Endothelial cell of umbilical vein (primary cell): Measurements from ENCODE around the gene CCDC57. TPM values are rescaled to one million over a fixed set of nuclear protein-coding genes. Genes with fewer than 3 reads are reported as not detected.

Source experiments
- BruUV-seq: library from RNA; stranded (reverse); fragments of 400-500 nt; replicated peaks from 2 replicates; lab custom pipeline; 2021; lab: Mats Ljungman, UMichigan
- CTCF ChIA-PET: fragments of 300-600, 350-600 bp; sonication (Branson Sonifier 250); formaldehyde crosslinking; loops from one replicate; lab custom pipeline; 2021; ENCODE audit warnings: antibody characterized with exemption, inconsistent platforms; lab: Charles Lee
- POLR2A ChIA-PET: fragments of 300-600, 350-600 bp; sonication (Branson Sonifier 250); formaldehyde crosslinking; loops from one replicate; lab custom pipeline; 2021; ENCODE audit warnings: antibody characterized with exemption, inconsistent platforms; lab: Charles Lee
- DNase-seq: peaks from one replicate; pipeline ENCODE4 v3.0.0-alpha.2; 2011; ENCODE audit warnings: low read depth, low spot score
- FAIRE-seq: peaks from 2 replicates; lab custom pipeline; 2011; peaks lifted over from hg19 to GRCh38; lab: Jason Lieb, UNC
- H2AFZ ChIP-seq: 2 replicates; pipeline ENCODE4 v1.6.0; 2012; ENCODE audit warnings: low read depth, low read length, control low read depth, inconsistent platforms
- H3K27ac ChIP-seq: 2 replicates; pipeline ENCODE4 v1.5.1; 2011; ENCODE audit warnings: low read depth, mild to moderate bottlenecking, control low read depth, low read length, moderate library complexity; ENCODE audit not compliant: insufficient read depth
- H3K27me3 ChIP-seq, 2 experiments: 2 replicates each; pipeline versions ENCODE4 v1.6.0 to v1.6.1; 2011; ENCODE audit warnings: low read length in 2 of 2, mixed read lengths in 1 of 2; ENCODE audit not compliant: control insufficient read depth in 2 of 2, insufficient read depth in 2 of 2
- H3K36me3 ChIP-seq, 2 experiments: 2 replicates in 1 of 2; 3 replicates in 1 of 2; pipeline ENCODE4 v1.5.1; 2011; ENCODE audit warnings: low read length in 2 of 2, mild to moderate bottlenecking in 1 of 2, moderate library complexity in 1 of 2; ENCODE audit not compliant: control insufficient read depth in 2 of 2, insufficient read depth in 2 of 2; ENCODE audit errors: extremely low read depth in 1 of 2
- H3K4me1 ChIP-seq: 3 replicates; pipeline ENCODE4 v1.5.1; 2011; ENCODE audit warnings: mild to moderate bottlenecking, low read length; ENCODE audit not compliant: control insufficient read depth, insufficient read depth; ENCODE audit errors: extremely low read depth
- H3K4me2 ChIP-seq: 2 replicates; pipeline ENCODE4 v1.6.1; 2011; ENCODE audit warnings: low read length, control low read depth, mixed read lengths; ENCODE audit not compliant: insufficient read depth
- H3K4me3 ChIP-seq, 3 experiments: fragments of 200-600 bp in 1 of 3; sonication (generic), shearing (Covaris generic) in 1 of 3; replicated peaks in 1 of 3; 2 replicates each; pipeline ENCODE4 v1.5.1; 2011 to 2016; ENCODE audit warnings: control low read depth in 3 of 3, low read length in 3 of 3, mild to moderate bottlenecking in 2 of 3, inconsistent platforms in 1 of 3, low read depth in 1 of 3, moderate library complexity in 1 of 3; ENCODE audit not compliant: insufficient read depth in 1 of 3
- H3K79me2 ChIP-seq: 2 replicates; pipeline ENCODE4 v1.6.0; 2012; ENCODE audit warnings: low read length, inconsistent platforms; ENCODE audit not compliant: control insufficient read depth, insufficient read depth
- H3K9ac ChIP-seq: replicated peaks from 2 replicates; pipeline ENCODE3; 2011; ENCODE audit warnings: low read length, control low read depth; ENCODE audit not compliant: insufficient read depth; ENCODE audit errors: extremely low read depth
- H3K9me1 ChIP-seq: replicated peaks from 3 replicates; pipeline ENCODE4 v1.6.0; 2011; ENCODE audit warnings: mild to moderate bottlenecking, low read length; ENCODE audit not compliant: control insufficient read depth, insufficient read depth; ENCODE audit errors: extremely low read depth
- H3K9me3 ChIP-seq: replicated peaks from 2 replicates; pipeline ENCODE4 v1.5.1; 2012; ENCODE audit warnings: low read length, inconsistent platforms; ENCODE audit not compliant: control insufficient read depth, insufficient read depth
- H4K20me1 ChIP-seq: replicated peaks from 2 replicates; pipeline ENCODE3; 2011; ENCODE audit warnings: mild to moderate bottlenecking, low read length; ENCODE audit not compliant: control insufficient read depth, insufficient read depth; ENCODE audit errors: extremely low read depth
- CTCF ChIP-seq, 2 donors: IDR thresholded peaks; 1 replicate in 1 of 2; 2 replicates in 1 of 2; pipeline ENCODE4 v1.5.1; 2011; ENCODE audit warnings: low read length in 2 of 2, mild to moderate bottlenecking in 2 of 2, moderate library complexity in 2 of 2, control low read depth in 1 of 2, inconsistent platforms in 1 of 2, low read depth in 1 of 2; ENCODE audit not compliant: insufficient read depth in 1 of 2; ENCODE audit errors: extremely low read depth in 1 of 2
- EZH2 ChIP-seq: IDR thresholded peaks from 2 replicates; pipeline ENCODE4 v1.6.1; 2012; ENCODE audit warnings: borderline replicate concordance, low read depth, mild to moderate bottlenecking, moderate library complexity, low read length, inconsistent platforms; ENCODE audit not compliant: severe bottlenecking
- FOS ChIP-seq: IDR thresholded peaks from 2 replicates; pipeline ENCODE4 v1.6.1; 2011; ENCODE audit warnings: mild to moderate bottlenecking, low read length, moderate library complexity, borderline replicate concordance; ENCODE audit not compliant: insufficient read depth
- GATA2 ChIP-seq: IDR thresholded peaks from 2 replicates; pipeline ENCODE4 v1.7.0; 2011; ENCODE audit warnings: low read depth, mild to moderate bottlenecking, moderate library complexity, mixed read lengths, low read length; ENCODE audit not compliant: insufficient read length, insufficient read depth
- JUN ChIP-seq: IDR thresholded peaks from 2 replicates; pipeline ENCODE4 v1.6.1; 2011; ENCODE audit warnings: borderline replicate concordance, low read depth; ENCODE audit not compliant: insufficient read length, insufficient read depth
- MAX ChIP-seq: IDR thresholded peaks from 2 replicates; pipeline ENCODE4 v1.6.1; 2011; ENCODE audit not compliant: insufficient read depth, insufficient read length
- MYC ChIP-seq: IDR thresholded peaks from one replicate; pipeline ENCODE4 v1.6.1; 2011; ENCODE audit warnings: mild to moderate bottlenecking, low read depth, low read length
- POLR2A ChIP-seq: IDR thresholded peaks from 2 replicates; pipeline ENCODE4 v1.6.1; 2012; ENCODE audit warnings: low read depth, mild to moderate bottlenecking, control low read depth, low read length
- POLR2AphosphoS5 ChIP-seq: IDR thresholded peaks from 2 replicates; pipeline ENCODE4 v1.6.1; 2012; ENCODE audit warnings: low read depth, mild to moderate bottlenecking, control low read depth, low read length, moderate library complexity; ENCODE audit not compliant: insufficient read depth
- dilution Hi-C: fragments of 300-500 bp; cut with MboI; formaldehyde crosslinking; loops from one replicate; pipeline ENCODE4 v1.15.0; 2019; ENCODE audit warnings: low sequenced_read_pairs; ENCODE audit not compliant: extremely low pct_ligation_motif_present
- intact Hi-C: fragments of 100-400 bp; cut with micrococcal nuclease; formaldehyde crosslinking; loops from one replicate; pipeline ENCODE4 v1.10.0; 2022
- polyA plus RNA-seq, 4 experiments: library from polyadenylated mRNA; depleted of rRNA in 3 of 4; stranded (reverse) in 3 of 4; unstranded in 1 of 4; fragments of >200 nt; gene quantifications; 2 replicates each; pipeline versions ENCODE4 v1.2.1 to v1.2.3, GENCODE V29; 2011 to 2012; ENCODE audit warnings: missing spikeins in 1 of 4
- total RNA-seq: library from RNA; stranded (reverse); gene quantifications from 2 replicates; pipeline ENCODE4 v1.2.3, GENCODE V29; 2021

Gene CCDC57
- total and polyA plus RNA-seq, 2 donors (not counting 3 experiments of a cell fraction or from before 2014, with no cell fraction given), result 18.6 to 31.6 TPM

- CTCF ChIA-PET, result interaction anchor here (0.6 to 2.1 kb wide), 5 partner anchors 8 to 115 kb away, joined by 4 to 7 read pairs (median 4); no protein-coding TSS in a partner anchor
Observed at GRCh38 chr17:82145550-82146155, 67.0 kb downstream of the CCDC57 start.

More at GRCh38 chr17:82145550-82146155, 67.0 kb downstream of the CCDC57 start:
- Histone ChIP-seq H3K4me1 (no peaks in the 10 kb centered on the region), H3K9me1 (no peaks in the 10 kb centered on the region), H3K27me3 (no peaks in the 10 kb centered on the region), H3K79me2 (no peaks in the 10 kb centered on the region), H3K27ac (no peak overlapping the region), H3K9me3 (no peaks in the 10 kb centered on the region), H3K36me3 (no peaks in the 10 kb centered on the region), H3K9ac (no peak overlapping the region), H3K4me3 (no peak overlapping the region), H2AFZ (no peak overlapping the region), H3K4me2 (no peak overlapping the region), H4K20me1 (no peaks in the 10 kb centered on the region)
- POLR2A ChIA-PET, result no interaction called here
- DNase-seq (no peak), FAIRE-seq (no peak)
- dilution Hi-C loops, result no loop called here
- BruUV-seq, result no TSS peak
- TF ChIP-seq GATA2, result no peak
- no peak for TF ChIP-seq CTCF (IDR thresholded peaks at IDR 0.05; ENCODE audit: extremely low read depth in 1 of 2, insufficient read depth in 1 of 2, low read depth in 1 of 2, low read length in 2 of 2)
- TF ChIP-seq EZH2, result no peak
- TF ChIP-seq MYC, result no peak
- TF ChIP-seq POLR2AphosphoS5, result no peak
- TF ChIP-seq POLR2A, result no peak
- TF ChIP-seq MAX, result no peak
- no peak for TF ChIP-seq FOS
- TF ChIP-seq JUN, result no peak
- intact Hi-C loops, result no loop called here
